HEK293T (cell line): ENCODE measurements around the gene KLK2.

ENCODE experiments used
- CTCF ChIA-PET: fragments of 350-600 bp; formaldehyde crosslinking; extraction: SDS; loops from one replicate; lab custom pipeline; 2021; ENCODE audit warnings: antibody characterized with exemption, inconsistent platforms; lab: Yijun Ruan, JAX
- POLR2A ChIA-PET: fragments of 350-600 bp; formaldehyde crosslinking; extraction: SDS; loops from one replicate; lab custom pipeline; 2020; ENCODE audit warnings: antibody characterized with exemption, inconsistent platforms; lab: Yijun Ruan, JAX
- DNase-seq: peaks from one replicate; pipeline ENCODE4 v3.0.0; 2012; ENCODE audit warnings: mixed read lengths; ENCODE audit errors: extremely low spot score
- ARNT ChIP-seq: fragments of 450-650 bp; IDR thresholded peaks from 2 replicates; pipeline ENCODE4 v1.6.1; 2017; ENCODE audit warnings: mild to moderate bottlenecking
- BHLHE40 ChIP-seq: fragments of 450-650 bp; IDR thresholded peaks from 2 replicates; pipeline ENCODE4 v1.6.1; 2016; ENCODE audit warnings: mild to moderate bottlenecking, moderate library complexity, borderline replicate concordance
- CTBP1 ChIP-seq: fragments of 450-650 bp; IDR thresholded peaks from 2 replicates; pipeline ENCODE4 v1.6.1; 2016; ENCODE audit warnings: borderline replicate concordance
- ELF4 ChIP-seq: fragments of 450-650 bp; IDR thresholded peaks from 2 replicates; pipeline ENCODE4 v1.6.1; 2017; ENCODE audit warnings: antibody characterized with exemption
- FOXA1 ChIP-seq: fragments of 450-650 bp; IDR thresholded peaks from 2 replicates; pipeline ENCODE4 v1.6.1; 2016; ENCODE audit warnings: mild to moderate bottlenecking
- FOXK2 ChIP-seq: fragments of 450-650 bp; IDR thresholded peaks from 2 replicates; pipeline ENCODE4 v1.6.1; 2016; ENCODE audit warnings: mild to moderate bottlenecking
- FOXM1 ChIP-seq: fragments of 450-650 bp; IDR thresholded peaks from 2 replicates; pipeline ENCODE4 v1.6.1; 2017; ENCODE audit warnings: mild to moderate bottlenecking, borderline replicate concordance
- HDGF ChIP-seq: fragments of 450-650 bp; IDR thresholded peaks from 2 replicates; pipeline ENCODE4 v1.6.1; 2017; ENCODE audit warnings: antibody characterized with exemption, borderline replicate concordance
- L3MBTL2 ChIP-seq: fragments of 450-650 bp; conservative IDR thresholded peaks from 2 replicates; pipeline ENCODE4 v1.6.1; 2016; ENCODE audit warnings: mild to moderate bottlenecking
- LEF1 ChIP-seq: fragments of 450-650 bp; IDR thresholded peaks from 2 replicates; pipeline ENCODE4 v1.6.1; 2017; ENCODE audit warnings: mild to moderate bottlenecking, borderline replicate concordance
- NFRKB ChIP-seq: fragments of 450-650 bp; IDR thresholded peaks from 2 replicates; pipeline ENCODE4 v1.6.1; 2016; ENCODE audit warnings: mild to moderate bottlenecking, moderate library complexity
- SP1 ChIP-seq: fragments of 450-650 bp; IDR thresholded peaks from 2 replicates; pipeline ENCODE4 v1.6.1; 2017
- SUZ12 ChIP-seq: fragments of 450-650 bp; IDR thresholded peaks from 2 replicates; pipeline ENCODE4 v1.6.1; 2016; ENCODE audit warnings: mild to moderate bottlenecking
- TARDBP ChIP-seq: fragments of 450-650 bp; IDR thresholded peaks from 2 replicates; pipeline ENCODE4 v1.6.1; 2016
- ZNF384 ChIP-seq: fragments of 450-650 bp; IDR thresholded peaks from 2 replicates; pipeline ENCODE4 v1.6.1; 2016
- TF ChIP-seq, protein P1 (sequence below): fragments of 450-650 bp; IDR thresholded peaks from 2 replicates; pipeline ENCODE4 v1.6.1; 2016

The KLK2 gene

DNA sequence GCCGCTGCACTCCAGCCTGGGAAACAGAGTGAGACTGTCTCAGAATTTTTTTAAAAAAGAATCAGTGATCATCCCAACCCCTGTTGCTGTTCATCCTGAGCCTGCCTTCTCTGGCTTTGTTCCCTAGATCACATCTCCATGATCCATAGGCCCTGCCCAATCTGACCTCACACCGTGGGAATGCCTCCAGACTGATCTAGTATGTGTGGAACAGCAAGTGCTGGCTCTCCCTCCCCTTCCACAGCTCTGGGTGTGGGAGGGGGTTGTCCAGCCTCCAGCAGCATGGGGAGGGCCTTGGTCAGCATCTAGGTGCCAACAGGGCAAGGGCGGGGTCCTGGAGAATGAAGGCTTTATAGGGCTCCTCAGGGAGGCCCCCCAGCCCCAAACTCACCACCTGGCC lies at the start of gene KLK2:
KLK2 (plus strand) TSS at position 384 of the 400 bp plus-strand sequence. CDS start 35 bp downstream, outside the sequence.
- CTCF ChIA-PET: no interaction called here
- POLR2A ChIA-PET: interaction anchor here (0.7 kb wide), 1 partner anchor 24 kb away, joined by 3 read pairs; no protein-coding TSS in a partner anchor
- TF ChIP-seq FOXA1: no peak
- TF ChIP-seq ARNT: no peak
- no peak for TF ChIP-seq ZNF384
- TF ChIP-seq SUZ12: no peak
- no peak for TF ChIP-seq LEF1
- TF ChIP-seq CTBP1: no peak
- no peak for DNase-seq

DNA sequence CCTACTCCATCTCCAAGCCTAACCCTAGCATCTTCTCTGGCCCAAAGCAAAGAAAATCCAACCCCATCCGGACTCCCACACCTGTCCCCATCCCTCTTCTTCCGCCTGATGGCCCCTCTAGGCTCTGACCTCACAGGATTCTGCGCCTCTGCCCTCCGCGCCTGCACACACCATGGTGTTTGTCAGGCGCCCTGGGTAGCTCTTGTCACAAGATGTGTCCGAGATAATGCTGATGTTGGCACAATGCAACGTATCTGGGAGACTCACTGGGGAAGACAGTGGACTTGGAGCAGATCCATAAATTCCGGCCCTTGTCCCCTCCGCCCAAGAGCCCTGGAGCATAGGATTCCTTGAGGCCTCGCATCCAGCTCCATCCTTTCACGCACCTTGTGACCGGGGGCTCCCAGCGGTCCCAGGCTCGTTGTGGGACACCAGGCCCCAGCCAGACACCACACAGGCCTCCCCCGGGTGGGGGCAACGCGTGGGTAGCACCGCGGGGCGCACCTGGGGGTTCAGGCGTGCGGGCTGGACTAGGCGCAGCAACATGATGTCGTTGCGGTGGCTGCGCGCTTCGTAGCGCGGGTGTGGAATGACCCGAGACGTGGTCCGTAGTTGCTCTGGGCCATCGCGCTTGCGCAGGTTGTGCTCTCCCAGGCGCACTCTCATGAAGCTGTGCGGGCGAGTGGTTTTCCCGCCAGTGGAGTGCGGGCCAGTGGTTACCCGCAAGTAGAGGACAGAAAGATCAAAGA lies 46.6 kb upstream of the KLK2 start:
- ChIA-PET POLR2A (interaction anchor here (1.1 kb wide), 1 partner anchor 22 kb away, joined by 6 read pairs; no protein-coding TSS in a partner anchor), CTCF (no interaction called here)
- no peak for TF ChIP-seq ELF4
- TF ChIP-seq FOXK2: no peak
- TF ChIP-seq ZNF384: no peak
- no peak for DNase-seq

DNA sequence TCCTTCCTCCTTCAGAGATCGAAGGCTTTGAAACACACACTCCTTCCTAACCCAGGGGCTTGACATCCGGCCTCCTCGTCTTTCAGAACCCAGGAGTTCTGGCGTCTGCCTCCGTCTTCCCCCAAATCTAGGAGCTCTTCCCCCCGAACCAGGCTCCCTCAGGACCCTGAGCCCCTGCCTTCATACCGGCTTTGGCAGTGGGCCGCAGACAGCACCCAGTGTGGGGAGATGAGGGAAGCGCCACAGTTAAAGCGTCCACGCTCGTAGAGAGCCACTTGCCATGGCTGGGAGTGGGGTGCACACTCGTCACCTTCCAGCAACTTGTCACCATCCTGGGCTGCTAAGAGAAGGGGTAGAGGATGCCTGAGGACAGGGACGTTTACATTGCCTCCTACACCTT lies 45.8 kb upstream of the KLK2 start:
- CTCF ChIA-PET: no interaction called here
- POLR2A ChIA-PET: interaction anchor here (1.1 kb wide), 1 partner anchor 23 kb away, joined by 6 read pairs; no protein-coding TSS in a partner anchor
- TF ChIP-seq LEF1: no peak
- no peak for TF ChIP-seq L3MBTL2
- no peak for TF ChIP-seq FOXK2
- DNase-seq: no peak

DNA sequence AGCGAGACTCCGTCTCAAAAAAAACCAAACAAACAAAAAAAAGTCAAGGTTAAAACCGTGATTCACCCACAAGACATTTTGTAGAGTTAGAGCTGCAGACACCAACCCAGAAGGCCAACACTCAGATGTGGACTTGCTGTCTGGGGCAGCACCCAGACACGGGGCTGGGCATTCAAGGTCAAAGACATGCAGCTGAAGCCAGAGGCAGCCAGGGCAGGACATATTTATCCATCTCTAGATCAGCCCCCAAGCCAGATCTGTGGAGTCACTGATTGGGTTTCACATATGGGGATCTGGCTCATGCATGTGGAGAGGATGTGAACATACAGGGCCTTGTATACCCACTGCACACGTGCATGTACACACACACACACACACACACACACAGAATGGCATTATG lies 43.4 kb upstream of the KLK2 start:
- POLR2A ChIA-PET: no interaction called here
- CTCF ChIA-PET: interaction anchor here (0.6 kb wide), 1 partner anchor 187 kb away, joined by 3 read pairs; no protein-coding TSS in a partner anchor
- TF ChIP-seq SP1 (no peak), ZNF384 (no peak), CTBP1 (no peak), FOXA1 (no peak), ARNT (no peak), ELF4 (no peak), FOXM1 (no peak), NFRKB (no peak)
- no peak for DNase-seq

DNA sequence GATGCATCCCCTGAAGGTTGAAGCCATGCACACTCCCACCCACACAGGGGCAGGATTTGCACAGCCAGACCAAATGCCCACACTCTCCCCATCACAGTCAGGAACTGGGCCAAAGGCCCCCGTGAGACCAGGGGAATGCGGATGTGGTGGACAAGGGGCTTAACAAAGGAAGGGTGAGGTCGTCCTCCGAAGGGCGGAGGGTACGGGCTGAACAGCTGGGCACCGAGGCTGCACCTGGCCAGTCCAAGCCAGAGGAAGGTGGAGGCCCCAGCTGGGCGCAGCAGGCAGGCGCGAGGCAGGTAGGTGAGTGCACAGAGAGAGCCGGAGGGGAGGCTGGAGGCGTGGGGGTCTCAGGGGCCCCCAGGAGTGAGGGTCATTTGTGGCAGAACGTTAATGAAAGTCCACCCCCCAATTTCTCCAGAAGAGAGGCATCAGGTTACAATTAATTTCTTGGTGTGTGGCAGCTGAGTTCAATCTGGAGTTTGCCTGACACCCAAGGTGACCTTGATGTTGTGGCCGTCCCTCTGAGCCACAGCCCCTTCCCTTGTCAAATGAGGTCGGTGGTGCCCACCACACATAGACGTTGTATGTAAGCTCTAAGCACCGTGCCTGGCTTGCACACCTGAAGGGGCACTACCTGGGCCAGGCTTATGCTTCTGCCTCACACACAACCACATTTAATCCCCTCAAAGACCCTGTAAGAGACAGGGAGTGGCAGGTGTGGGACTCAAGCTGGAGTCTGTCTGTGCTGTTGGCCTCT lies 42.8 kb upstream of the KLK2 start:
- ChIA-PET POLR2A (no interaction called here), CTCF (interaction anchor here (0.6 kb wide), 1 partner anchor 187 kb away, joined by 3 read pairs; no protein-coding TSS in a partner anchor)
- TF ChIP-seq LEF1 (no peak), ARNT (no peak), L3MBTL2 (no peak), FOXA1 (no peak), HDGF (no peak), NFRKB (no peak), FOXM1 (no peak), SUZ12 (no peak), TARDBP (no peak), CTBP1 (no peak), SP1 (no peak), ELF4 (no peak), ZNF384 (no peak)
- TF ChIP-seq, protein P1, sequence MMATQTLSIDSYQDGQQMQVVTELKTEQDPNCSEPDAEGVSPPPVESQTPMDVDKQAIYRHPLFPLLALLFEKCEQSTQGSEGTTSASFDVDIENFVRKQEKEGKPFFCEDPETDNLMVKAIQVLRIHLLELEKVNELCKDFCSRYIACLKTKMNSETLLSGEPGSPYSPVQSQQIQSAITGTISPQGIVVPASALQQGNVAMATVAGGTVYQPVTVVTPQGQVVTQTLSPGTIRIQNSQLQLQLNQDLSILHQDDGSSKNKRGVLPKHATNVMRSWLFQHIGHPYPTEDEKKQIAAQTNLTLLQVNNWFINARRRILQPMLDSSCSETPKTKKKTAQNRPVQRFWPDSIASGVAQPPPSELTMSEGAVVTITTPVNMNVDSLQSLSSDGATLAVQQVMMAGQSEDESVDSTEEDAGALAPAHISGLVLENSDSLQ: no peak
- no peak for DNase-seq

DNA sequence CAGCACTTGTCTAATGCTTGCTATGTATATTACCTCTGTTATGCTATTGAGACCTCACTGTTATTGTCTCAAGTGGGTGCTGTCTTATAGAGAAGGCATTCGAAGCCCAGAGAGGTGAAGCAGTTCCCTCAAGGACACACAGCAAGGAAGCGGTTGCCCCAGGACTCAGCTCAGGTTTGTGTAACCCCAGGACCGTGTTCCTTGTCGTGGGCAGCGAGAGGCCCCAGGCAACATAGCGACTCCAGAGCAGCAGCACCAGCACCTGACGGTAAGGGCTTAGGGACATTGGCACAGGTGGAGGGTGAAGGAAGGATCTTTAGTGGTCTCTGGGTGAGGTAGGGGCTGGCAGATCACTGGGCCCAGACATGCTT lies 42.2 kb upstream of the KLK2 start:
- CTCF ChIA-PET: no interaction called here

DNA sequence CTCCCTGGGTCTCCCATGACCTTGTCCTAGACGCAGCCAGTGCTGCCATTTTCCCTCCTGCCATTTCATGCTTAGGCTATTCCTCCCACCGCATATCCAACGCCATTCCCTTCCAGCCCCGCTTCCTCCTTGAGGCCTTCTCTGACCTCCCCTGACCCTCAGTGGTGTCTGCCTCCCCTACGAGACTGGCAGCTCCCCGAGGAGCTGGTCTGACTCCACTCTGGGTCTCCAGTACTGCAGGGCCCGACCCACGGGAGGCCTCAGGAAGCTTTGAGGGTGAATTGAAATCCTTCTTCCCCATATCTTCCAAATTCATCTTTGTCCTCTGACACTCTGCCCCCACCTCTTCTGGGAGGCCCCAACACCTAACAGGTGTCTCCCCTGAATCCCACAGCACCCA lies 40.6 kb upstream of the KLK2 start:
- CTCF ChIA-PET: no interaction called here
- POLR2A ChIA-PET: no interaction called here
- no peak for DNase-seq
- TF ChIP-seq ZNF384 (no peak), SP1 (no peak), ELF4 (no peak), FOXK2 (no peak), ARNT (no peak), SUZ12 (no peak), NFRKB (no peak), LEF1 (no peak), FOXM1 (no peak), L3MBTL2 (no peak), BHLHE40 (no peak), CTBP1 (no peak), TARDBP (no peak), FOXA1 (no peak), HDGF (no peak)
- TF ChIP-seq, protein P1: no peak

More for the DNA sequence above, 42.2 kb upstream of the KLK2 start:
- POLR2A ChIA-PET: no interaction called here
- DNase-seq: no peak
- TF ChIP-seq, protein P1: no peak
- TF ChIP-seq ELF4 (no peak), TARDBP (no peak), SP1 (no peak), ARNT (no peak), FOXK2 (no peak)
